SH-SY5Y (cell line): Measurements from ENCODE around the gene RAB2B.

Source experiments
- GATA2 ChIP-seq: IDR thresholded peaks from 2 replicates; pipeline ENCODE4 v1.6.1; 2011; ENCODE audit warnings: mild to moderate bottlenecking, low read depth, low read length
- GATA3 ChIP-seq: IDR thresholded peaks from 2 replicates; pipeline ENCODE4 v1.6.1; 2011; ENCODE audit warnings: low read depth, mild to moderate bottlenecking, low read length, moderate library complexity

DNA sequence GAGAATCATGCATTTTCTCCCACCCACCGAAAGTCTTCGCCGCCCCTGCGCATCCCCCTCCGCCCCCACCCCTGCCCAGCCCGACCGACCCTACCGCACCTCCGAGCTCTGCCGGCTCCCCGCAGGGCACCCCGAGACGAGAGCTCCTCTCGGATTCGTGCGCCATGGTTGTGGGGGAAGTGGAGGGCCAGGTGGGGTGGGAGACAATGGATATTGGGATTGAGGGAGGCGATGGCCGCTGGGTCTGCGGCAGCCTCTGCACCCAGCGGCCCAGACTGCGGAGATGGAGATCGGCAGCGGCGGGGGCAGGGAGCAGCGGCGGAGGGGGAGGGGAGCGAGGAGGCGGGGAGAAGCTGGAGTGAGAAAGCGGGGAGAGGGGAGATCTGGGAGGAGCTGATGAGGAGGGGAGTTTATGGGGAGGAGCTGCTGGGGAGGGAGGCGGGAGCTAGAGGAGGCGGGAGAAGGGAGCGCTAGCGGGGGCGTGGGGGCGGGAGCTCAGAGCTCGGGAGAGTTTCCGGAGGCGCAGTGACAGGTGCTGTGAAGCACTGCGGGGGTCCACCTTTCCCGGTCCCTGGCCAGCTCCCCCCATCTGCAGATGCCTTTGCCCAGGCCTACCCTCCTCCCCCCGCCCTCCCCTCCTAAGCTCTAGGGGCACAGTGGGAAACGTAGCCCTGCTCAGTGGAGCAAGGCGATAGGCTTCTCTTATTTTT lies 49.4 kb upstream of the RAB2B start, which contains the start of gene SALL2:
- TF ChIP-seq GATA3 (no peak), GATA2 (no peak)
